C1 segment of cervical spinal cord (tissue), 14 donors: Measurements from ENCODE around the gene CCR8.
"Not testable (repeated sequence)": the region's sequence is repeated elsewhere in the genome, so short reads cannot be mapped to it uniquely, and the experiment has no call there.

ENCODE experiments used
- DNase-seq, 14 donors: peaks; one replicate each; lab custom pipeline; 2025; lab: John Stamatoyannopoulos, UW

The CCR8 gene

DNA sequence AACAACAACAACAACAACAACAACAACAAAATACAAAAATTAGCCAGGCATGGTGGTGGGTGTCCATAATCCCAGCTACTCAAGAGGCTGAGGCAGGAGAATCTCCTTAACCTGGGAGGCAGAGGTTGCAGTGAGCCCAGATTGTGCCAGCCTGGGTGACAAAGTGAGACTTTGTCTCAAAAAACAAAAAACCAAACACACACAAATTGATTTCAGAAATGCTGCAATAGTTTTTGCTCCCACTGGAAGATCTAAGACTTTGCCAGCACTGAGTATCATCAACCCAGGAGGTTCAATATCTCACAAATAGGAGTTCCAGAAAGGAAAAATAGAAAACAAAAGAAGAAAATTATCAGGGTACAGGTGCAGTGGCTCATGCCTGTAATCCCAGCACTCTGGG, 16.2 kb upstream of the CCR8 start:
- DNase-seq, result no peak

DNA sequence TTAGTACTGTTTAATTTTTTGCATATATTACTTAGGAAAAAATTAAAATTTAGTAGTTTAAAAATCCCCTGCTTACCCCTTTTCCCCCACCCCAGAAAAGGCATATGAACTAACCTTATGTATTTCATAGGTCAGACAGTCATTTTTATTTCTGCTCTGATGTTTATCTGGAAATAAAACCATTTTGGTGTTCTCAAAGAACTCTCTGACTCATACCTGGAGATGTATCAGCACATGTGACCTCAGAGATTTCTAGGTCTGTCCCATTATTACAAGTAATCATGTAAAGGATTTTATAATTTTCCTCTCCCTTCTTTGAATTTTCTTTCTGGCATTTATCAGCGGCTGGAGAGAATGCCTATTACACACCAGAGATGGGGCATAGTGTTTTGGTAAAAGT, 14.1 kb upstream of the CCR8 start:
- no peak for DNase-seq

DNA sequence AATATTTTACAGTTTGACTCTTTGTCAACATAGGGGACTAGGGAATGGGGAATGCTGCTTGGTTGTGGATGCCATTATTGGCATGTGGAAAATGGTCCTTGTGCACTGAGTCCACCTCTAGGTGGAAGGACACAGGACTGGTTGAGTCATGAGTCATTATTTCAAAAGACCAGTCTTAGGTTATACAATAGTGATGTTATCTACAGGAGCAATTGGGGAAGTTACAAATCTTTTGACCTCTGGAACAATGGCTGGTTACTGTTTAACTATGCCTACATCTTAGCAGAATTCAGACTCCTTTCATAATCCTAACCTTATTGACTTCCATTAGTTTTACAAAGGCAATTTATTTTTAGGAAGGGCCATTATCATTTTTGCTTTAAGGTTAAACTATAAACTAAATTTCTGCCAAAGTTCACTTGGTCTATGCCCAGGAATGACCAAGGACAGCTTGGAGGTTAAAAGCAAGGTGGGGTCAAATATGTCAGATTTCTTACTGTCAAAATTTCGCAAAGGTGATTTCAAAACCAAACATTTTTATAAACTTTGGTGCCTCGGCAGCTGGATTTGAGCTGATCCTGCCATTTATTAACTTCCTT, 11.8 kb upstream of the CCR8 start:
- no peak for DNase-seq

DNA sequence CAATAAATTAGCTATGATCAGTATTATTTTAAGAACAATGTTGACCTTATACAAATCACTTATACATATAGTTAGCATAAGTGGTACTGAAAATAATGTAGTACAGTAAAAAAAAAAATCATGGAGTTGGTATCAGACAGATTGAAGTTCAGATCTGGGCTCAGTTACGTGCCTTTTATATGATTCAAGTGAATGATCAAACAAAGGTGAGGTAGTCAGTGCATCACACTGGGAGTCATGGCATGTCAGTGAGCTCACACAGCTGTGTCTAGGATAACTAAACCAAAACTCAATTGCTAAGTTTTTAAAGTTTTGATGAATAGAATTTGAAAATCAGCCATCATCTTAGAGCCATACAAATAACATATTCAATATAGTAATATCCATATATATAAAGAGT, 11.2 kb upstream of the CCR8 start:
- DNase-seq, result no peak

DNA sequence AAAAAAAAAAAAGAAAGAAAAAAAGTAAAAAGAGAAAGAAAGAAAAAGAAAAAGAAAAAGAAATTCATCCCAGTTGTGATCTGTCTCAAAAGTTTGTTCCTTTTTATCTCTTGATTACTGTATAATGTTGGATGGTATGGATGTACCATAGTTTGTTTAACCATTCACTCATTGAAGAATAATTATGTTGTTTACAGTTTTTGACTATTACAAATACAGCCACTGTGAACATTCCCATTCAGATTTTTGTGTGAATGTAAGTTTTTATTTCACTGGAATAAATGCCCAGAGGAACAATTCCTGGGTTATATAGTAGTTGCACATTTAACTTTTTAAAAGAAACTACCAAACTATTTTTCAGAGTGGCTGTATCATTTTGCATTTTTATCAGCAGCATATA, 10.3 kb upstream of the CCR8 start:
- DNase-seq, result no peak

- not testable (repeated sequence) for DNase-seq
Observed at GRCh38 chr3:39321574-39321983, 7.9 kb upstream of the CCR8 start.

- DNase-seq, result not testable (repeated sequence)
Observed at GRCh38 chr3:39322209-39322715, 7.2 kb upstream of the CCR8 start.

DNA sequence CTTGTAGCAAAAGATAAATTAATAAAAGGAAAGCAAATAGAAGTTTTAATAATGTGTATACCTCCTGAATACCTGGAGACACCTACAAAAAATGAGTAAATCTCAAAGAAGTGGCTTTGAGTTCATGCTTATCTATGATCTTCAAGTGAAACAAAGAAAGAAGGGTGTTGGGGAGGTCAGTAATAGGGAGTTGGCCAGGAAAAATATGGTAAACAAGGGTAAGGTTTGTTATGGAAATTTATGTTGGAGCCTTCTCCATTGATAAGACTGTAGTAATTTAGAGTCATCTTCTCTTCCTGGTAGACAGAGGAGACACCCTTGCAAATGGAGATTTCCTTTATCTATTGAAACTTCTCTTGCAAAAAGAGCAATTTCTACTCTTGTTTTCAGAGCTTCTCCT, 6.6 kb upstream of the CCR8 start:
- no peak for DNase-seq

GRCh38 chr3:39323494-39323893, 6.0 kb upstream of the CCR8 start:
- no peak for DNase-seq

DNA sequence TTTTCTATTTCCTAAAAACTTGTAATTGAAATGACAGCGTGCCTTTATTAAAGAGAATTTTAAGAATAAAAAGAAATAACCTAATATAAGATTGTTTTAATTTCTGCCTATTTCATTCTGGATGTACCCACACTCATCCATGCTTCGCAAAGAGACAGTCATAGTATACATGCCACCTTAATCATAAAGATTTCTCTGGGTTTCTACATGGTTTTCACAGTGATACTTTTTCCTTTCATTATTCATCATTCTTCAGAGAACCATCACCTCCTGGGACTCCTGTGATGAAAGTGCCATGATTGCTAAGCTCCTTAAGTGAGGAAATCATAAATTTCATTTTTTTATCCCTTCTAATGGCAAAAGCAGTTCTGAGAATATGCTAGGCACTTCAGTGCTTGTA, 4.3 kb upstream of the CCR8 start:
- DNase-seq, result no peak

GRCh38 chr3:39327053-39327745, 2.3 kb upstream of the CCR8 start:
- DNase-seq, result no peak

DNA sequence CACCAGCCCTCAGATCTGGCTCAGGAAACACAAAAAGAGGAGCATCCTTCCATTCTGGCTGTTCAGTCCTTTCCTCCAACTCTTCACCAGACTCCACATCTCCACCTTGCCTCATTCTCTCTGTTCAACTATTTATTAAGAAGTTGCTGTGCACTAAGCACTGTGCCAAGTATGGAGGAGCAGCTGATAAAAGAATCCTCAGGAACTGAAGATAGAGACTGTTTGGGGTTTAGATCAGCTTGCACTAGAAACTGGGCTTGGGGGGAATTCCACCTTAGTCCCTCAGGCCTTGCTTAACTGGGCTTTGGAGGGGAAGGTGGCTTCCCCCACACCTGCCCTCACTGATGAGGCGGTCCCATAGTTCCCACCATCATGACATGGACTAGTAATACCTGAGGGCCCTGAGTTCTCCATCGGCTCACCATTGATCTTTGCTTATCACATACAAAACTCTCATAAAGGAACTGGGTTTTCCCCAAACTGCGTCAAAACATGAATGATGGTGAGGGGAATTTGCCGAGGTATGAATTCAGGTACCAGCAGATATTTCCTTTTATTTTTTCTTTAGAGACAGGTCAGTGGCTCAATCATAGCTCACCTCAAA, 1.7 kb upstream of the CCR8 start:
- no peak for DNase-seq

GRCh38 chr3:39330824-39331223, 1.3 kb downstream of the CCR8 start:
- no peak for DNase-seq

- DNase-seq, result no peak
Observed at GRCh38 chr3:39332525-39332924, 3.0 kb downstream of the CCR8 start.

DNA sequence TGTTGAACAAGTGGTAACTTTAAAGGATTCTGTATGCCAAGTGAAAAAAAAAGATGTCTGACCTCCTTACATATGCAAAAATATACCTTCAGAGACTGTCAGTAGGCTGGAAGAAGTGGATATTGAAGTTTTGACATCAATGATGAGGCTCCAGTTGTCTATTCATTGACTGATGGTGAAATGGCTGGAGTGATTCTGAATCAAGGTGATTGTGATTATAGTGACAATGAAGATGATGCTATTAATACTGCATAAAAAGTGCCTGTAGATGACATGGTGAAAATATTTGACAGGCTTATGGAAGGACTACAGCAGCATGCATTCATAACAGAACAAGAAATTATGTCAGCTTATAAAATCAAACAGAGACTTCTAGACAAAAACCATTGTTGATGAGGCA, 4.1 kb downstream of the CCR8 start:
- no peak for DNase-seq

GRCh38 chr3:39334205-39334604, 4.7 kb downstream of the CCR8 start:
- no peak for DNase-seq

DNA sequence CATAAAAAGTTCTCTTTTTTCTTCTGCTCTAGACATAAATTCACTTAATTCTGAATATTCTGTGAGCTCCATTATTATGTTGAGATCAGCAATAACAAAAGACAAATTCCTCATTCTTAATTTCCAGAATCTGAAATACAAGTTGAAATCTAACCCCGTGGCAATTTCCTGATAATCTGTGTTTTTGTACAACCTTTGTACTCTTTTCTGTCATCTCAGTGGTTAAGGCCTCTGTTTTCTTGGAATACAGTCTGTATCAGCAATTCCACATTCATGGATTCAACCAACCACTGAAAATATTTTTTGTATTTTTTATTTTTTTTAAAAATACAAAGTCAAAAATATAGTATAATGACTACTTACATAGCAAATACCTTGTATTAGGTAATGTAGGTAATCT, 8.7 kb downstream of the CCR8 start:
- DNase-seq, result no peak

GRCh38 chr3:39339086-39339485, 9.6 kb downstream of the CCR8 start:
- no peak for DNase-seq

GRCh38 chr3:39343076-39343717, 13.7 kb downstream of the CCR8 start:
- no peak for DNase-seq

DNA sequence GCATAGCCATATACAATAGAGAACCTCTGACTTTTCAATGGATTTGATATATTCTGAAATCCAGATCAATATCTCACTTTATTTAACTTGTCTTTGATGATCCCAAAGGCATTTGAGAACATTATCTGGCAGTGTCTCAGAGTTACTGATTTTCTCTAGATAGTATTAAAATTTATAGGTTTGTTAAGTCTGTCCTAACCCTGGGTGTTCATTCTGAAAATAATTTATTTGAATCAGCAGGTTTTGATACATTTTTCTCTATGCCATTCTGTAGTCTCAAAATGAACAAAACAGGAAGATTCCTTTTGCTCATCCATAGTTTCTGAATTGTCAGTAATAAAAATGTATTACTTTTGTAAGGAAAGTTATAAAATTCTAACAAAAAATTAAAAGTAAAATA, 14.3 kb downstream of the CCR8 start:
- no peak for DNase-seq

- no peak for DNase-seq
Observed at GRCh38 chr3:39344746-39345344, 15.3 kb downstream of the CCR8 start.
